ENCODE results near the gene RXRB.
A peak's percentile ranks its signal among the peaks of the same experiment; 100 is the strongest.

RXRB gene

DNA sequence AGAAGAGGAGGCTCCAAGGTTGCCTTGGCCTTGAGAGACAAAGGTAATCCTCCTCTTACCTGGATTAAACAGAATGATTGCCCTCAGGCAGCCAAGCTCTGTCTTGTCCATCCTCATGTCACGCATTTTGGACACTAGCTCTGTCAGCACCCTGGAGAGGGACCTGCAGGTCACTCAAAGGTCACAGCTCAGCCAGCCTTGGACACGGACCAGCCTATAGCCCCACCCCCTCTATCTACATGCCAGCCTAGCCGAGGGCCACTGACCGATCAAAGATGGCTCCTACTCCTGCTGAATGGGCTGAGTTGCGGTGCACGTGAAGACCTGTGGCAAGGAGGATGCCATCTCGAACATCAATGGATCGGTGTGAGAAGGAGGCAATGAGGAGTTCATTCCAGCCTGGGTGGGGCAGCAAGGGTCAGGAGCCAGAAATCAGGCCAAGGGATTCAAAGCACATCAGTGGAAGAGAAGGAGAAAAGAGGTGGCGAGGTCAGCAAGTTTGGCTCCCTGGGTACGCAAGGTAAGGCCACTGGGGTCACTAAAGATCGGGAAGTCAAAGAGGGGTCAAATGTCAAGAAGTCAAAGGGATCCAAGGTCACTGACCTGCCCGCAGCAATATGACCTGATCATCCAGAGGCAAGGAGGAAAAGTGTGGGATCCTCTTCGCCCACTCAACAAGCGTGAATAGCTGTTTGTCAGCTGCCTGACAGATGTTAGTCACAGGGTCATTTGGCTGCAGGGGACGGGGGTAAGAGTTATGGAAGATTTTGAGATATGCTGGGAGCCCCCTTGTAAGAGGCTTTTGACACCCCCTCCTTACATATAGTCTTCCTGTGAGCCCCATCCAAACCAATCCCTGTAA lies 4.9 kb downstream of the RXRB start:
- no peak for DNase-seq (ENCODE audit: low read depth)
- TF ChIP-seq, protein P1, sequence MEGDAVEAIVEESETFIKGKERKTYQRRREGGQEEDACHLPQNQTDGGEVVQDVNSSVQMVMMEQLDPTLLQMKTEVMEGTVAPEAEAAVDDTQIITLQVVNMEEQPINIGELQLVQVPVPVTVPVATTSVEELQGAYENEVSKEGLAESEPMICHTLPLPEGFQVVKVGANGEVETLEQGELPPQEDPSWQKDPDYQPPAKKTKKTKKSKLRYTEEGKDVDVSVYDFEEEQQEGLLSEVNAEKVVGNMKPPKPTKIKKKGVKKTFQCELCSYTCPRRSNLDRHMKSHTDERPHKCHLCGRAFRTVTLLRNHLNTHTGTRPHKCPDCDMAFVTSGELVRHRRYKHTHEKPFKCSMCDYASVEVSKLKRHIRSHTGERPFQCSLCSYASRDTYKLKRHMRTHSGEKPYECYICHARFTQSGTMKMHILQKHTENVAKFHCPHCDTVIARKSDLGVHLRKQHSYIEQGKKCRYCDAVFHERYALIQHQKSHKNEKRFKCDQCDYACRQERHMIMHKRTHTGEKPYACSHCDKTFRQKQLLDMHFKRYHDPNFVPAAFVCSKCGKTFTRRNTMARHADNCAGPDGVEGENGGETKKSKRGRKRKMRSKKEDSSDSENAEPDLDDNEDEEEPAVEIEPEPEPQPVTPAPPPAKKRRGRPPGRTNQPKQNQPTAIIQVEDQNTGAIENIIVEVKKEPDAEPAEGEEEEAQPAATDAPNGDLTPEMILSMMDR (IDR thresholded peaks at IDR 0.05; ENCODE audit: low read length, missing control alignments): no peak

DNA sequence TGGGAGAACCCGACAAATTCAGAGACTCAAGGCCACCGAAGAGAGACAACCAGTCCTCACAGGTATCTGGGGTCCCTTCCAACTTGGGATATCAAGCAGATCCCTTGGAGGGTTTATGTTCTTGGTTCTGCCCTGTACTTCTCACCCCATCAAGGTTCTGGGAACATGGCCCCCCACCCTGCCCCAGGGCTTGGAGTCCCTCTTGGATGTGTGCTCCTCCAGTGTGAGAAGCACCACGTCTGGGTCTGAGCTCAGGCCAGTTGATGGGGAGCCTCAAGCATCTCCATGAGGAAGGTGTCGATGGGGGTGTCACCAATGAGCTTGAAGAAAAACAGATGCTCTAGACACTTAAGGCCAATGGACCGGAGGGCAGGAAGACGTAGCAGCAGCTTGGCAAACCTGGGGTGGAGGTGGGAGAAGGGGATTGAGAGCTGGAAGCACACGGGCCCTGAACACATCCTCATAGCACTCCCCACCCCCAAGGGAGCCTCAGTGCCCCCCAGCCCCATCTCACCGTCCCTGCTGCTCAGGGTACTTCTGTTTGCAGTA lies 6.0 kb downstream of the RXRB start:
- TF ChIP-seq, protein P1 (IDR thresholded peaks at IDR 0.05; ENCODE audit: low read length, missing control alignments): no peak
- no peak for DNase-seq (ENCODE audit: low read depth)
- no peak overlapping the region for H3K4me3 ChIP-seq (replicated peaks; ENCODE audit: low read depth, low read length)

More for the DNA sequence above, 4.9 kb downstream of the RXRB start:
- H3K4me3 ChIP-seq (replicated peaks; ENCODE audit: low read depth, low read length): no peak overlapping the region

DNA sequence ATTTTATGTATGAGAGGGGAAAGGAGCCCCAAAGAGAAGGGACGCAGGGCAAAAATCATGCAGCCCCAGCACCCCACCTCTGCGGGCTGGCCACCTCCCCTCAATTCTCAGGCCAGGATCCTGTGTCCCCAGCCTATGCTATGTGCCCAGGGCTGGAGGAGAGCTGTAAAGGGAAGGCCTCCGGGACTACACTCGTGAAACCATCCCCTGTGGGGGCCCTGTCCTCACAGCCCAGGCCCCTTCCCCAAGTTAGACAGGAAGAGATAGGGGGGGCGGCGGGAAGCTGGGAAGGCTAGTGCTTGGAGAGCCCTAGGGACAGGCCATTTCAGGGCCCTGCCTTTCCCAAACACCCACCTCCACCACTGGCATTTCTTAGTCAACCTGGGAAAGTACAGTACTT lies 6.8 kb downstream of the RXRB start:
- DNase-seq (ENCODE audit: low read depth): no peak
- H3K4me3 ChIP-seq (replicated peaks; ENCODE audit: low read depth, low read length): no peak overlapping the region
- TF ChIP-seq, protein P1 (IDR thresholded peaks at IDR 0.05; ENCODE audit: low read length, missing control alignments): no peak

DNA sequence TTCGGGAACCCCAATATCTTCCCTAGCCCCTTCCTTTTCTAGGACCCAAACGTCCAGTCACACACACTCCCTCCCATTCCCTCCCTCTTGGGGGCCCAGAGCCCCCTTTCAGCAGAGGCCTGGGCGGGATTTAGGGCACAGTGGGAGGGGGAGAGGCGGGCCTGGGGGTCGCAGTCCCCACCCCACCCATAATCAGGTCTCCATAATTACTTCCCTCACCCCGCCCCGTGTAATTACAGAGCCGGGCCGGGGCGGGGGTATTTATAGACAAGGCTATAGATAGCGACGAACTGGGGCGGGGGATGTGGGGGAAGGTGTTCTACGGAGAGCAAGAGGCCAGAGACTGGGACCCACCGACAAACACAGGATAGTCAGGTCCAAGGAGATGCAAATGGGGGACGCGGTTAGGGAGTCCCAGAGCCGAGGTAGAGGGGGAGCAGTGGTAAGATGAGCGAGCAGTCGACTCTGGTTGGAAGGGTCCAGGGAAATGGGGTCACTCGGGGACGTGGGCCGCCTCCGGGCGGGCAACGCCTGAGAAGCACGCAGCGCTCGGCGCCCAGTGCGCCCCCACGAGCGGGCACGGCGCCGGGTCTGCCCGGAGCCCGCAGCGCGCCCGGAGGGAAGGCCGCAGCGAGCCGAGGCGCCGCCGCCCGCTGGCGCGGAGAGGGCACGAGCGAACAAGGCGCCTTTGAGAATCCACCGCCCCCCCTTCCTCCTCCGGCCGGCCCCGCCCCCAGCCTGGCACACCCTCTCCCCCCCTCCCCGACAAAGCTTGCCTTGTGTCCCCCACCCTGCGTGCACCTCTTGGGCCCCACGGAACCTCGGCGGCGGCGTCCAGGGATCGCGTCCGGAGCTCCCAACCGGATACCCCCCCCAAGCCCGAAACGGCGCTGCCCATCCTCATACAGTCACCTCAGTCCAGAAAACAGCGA lies 7.5 kb downstream of the RXRB start:
- peak overlapping the region; percentile 33 for H3K4me3 ChIP-seq (replicated peaks; ENCODE audit: low read depth, low read length)

DNA sequence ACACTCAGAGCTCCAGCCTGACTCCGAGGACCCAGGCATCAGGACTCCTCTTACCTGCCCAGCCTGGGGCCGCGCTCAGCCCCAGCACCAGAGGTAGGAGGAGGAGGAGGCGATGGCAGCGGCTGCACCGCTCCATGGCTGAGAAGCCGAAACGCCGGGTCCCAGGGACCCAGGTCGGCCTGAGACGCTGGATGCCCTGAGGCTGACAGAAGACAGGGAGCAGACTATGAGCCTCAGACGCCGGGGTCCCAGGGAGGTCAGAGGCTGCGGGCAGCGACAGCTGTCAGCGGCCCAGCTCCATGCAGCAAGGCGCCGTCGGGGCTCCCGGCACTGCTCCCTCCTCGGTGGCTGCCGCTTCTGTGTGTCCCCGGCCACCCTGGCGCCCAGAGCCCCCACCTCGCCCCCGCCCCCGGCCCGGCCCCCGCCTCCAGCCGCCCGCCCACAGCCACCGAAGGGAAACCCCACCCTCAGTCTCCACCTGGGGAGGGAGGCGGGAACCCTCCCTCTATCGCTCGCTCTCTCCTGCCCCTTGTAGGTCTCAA lies 8.3 kb downstream of the RXRB start, which contains the start of gene COL11A2:
Gene COL11A2 (minus strand): TSS at position 363 of the 542 bp plus-strand sequence. CDS start 227 bp downstream, at position 136.
- peak within 1 kb of the TSS; percentile 33 for H3K4me3 ChIP-seq (replicated peaks; ENCODE audit: low read depth, low read length)

More for the DNA sequence above, 7.5 kb downstream of the RXRB start:
- no peak for DNase-seq (ENCODE audit: low read depth)
- TF ChIP-seq, protein P1 (IDR thresholded peaks at IDR 0.05; ENCODE audit: low read length, missing control alignments): no peak

More for the DNA sequence above, 8.3 kb downstream of the RXRB start, which contains the start of gene COL11A2:
- TF ChIP-seq, protein P1 (IDR thresholded peaks at IDR 0.05; ENCODE audit: low read length, missing control alignments): no peak
- no peak for DNase-seq (ENCODE audit: low read depth)

Data from fibroblast of pulmonary artery (primary cell).